ENCODE data around the gene SFTPA1. TPM values are rescaled to one million over a fixed set of nuclear protein-coding genes. Genes with fewer than 3 reads are reported as not detected.
"Not testable (repeated sequence)": the region's sequence is repeated elsewhere in the genome, so short reads cannot be mapped to it uniquely, and the experiment has no call there.

SFTPA1 gene
- total RNA-seq = not detected in 2 replicates

GRCh38 chr10:79610601-79611191 lies at the start of gene SFTPA1:
TSS of gene SFTPA1 (plus strand) at chr10:79610939. CDS start at chr10:79611826, 887 bp downstream.
- Histone ChIP-seq H3K36me3 (ENCODE audit: control insufficient read depth, insufficient read depth, low read length) (no peaks in the 10 kb centered on the region), H3K4me3 (ENCODE audit: low read depth, low read length) (no peak within 1 kb of the TSS), H3K27me3 (ENCODE audit: control insufficient read depth, insufficient read depth, low read length) (peaks cover 2% of the 10 kb centered on the region)
- FAIRE-seq (peak; percentile 72), DNase-seq (ENCODE audit: low read depth) (no peak)
- TF ChIP-seq CTCF (IDR thresholded peaks at IDR 0.05; ENCODE audit: insufficient read depth, low read length, severe bottlenecking) = no peak

GRCh38 chr10:79561257-79561656 lies 49.5 kb upstream of the SFTPA1 start:
- H3K27me3 ChIP-seq (ENCODE audit: control insufficient read depth, insufficient read depth, low read length) = no peaks in the 10 kb centered on the region
- no peak overlapping the region for H3K4me3 ChIP-seq (ENCODE audit: low read depth, low read length)
- H3K36me3 ChIP-seq (ENCODE audit: control insufficient read depth, insufficient read depth, low read length) = no peaks in the 10 kb centered on the region
- FAIRE-seq (no peak), DNase-seq (ENCODE audit: low read depth) (no peak)
- no peak for TF ChIP-seq CTCF (IDR thresholded peaks at IDR 0.05; ENCODE audit: insufficient read depth, low read length, severe bottlenecking)

- Histone ChIP-seq H3K36me3 (ENCODE audit: control insufficient read depth, insufficient read depth, low read length) (no peaks in the 10 kb centered on the region), H3K27me3 (ENCODE audit: control insufficient read depth, insufficient read depth, low read length) (no peaks in the 10 kb centered on the region), H3K4me3 (ENCODE audit: low read depth, low read length) (no peak overlapping the region)
- DNase-seq (ENCODE audit: low read depth) (peak; percentile 50), FAIRE-seq (no peak)
- peak; percentile 91 for TF ChIP-seq CTCF (IDR thresholded peaks at IDR 0.05; ENCODE audit: insufficient read depth, low read length, severe bottlenecking)
These were observed 48.5 kb upstream of the SFTPA1 start for GRCh38 chr10:79562135-79562756.

GRCh38 chr10:79563426-79563825 lies 47.3 kb upstream of the SFTPA1 start:
- no peaks in the 10 kb centered on the region for H3K36me3 ChIP-seq (ENCODE audit: control insufficient read depth, insufficient read depth, low read length)
- FAIRE-seq (no peak), DNase-seq (ENCODE audit: low read depth) (no peak)
- no peak for TF ChIP-seq CTCF (IDR thresholded peaks at IDR 0.05; ENCODE audit: insufficient read depth, low read length, severe bottlenecking)
- H3K4me3 ChIP-seq (ENCODE audit: low read depth, low read length) = no peak overlapping the region
- H3K27me3 ChIP-seq (ENCODE audit: control insufficient read depth, insufficient read depth, low read length) = no peaks in the 10 kb centered on the region

GRCh38 chr10:79570624-79571023 lies 40.1 kb upstream of the SFTPA1 start:
- peak; percentile 77 for FAIRE-seq
- not testable (repeated sequence) for H3K36me3 ChIP-seq (ENCODE audit: control insufficient read depth, insufficient read depth, low read length); H3K27me3 ChIP-seq (ENCODE audit: control insufficient read depth, insufficient read depth, low read length); H3K4me3 ChIP-seq (ENCODE audit: low read depth, low read length); DNase-seq (ENCODE audit: low read depth)

GRCh38 chr10:79579361-79579760 lies 31.4 kb upstream of the SFTPA1 start:
- no peak overlapping the region for H3K4me3 ChIP-seq (ENCODE audit: low read depth, low read length)
- no peak for FAIRE-seq
- TF ChIP-seq CTCF (IDR thresholded peaks at IDR 0.05; ENCODE audit: insufficient read depth, low read length, severe bottlenecking) = no peak
- DNase-seq (ENCODE audit: low read depth) = no peak
- no peaks in the 10 kb centered on the region for H3K36me3 ChIP-seq (ENCODE audit: control insufficient read depth, insufficient read depth, low read length)
- no peaks in the 10 kb centered on the region for H3K27me3 ChIP-seq (ENCODE audit: control insufficient read depth, insufficient read depth, low read length)

Measured in bronchial epithelial cell (primary cell).